GM18526 (cell line): ENCODE measurements around the gene ECHS1.

Experiments
- POLR2A ChIP-seq: IDR thresholded peaks from 3 replicates; pipeline ENCODE4 v1.6.1; 2011; ENCODE audit not compliant: insufficient read length; ENCODE audit errors: extremely low read depth

Gene ECHS1

GRCh38 chr10:133356549-133357284 lies 16.4 kb downstream of the ECHS1 start:
- no peak for TF ChIP-seq POLR2A

GRCh38 chr10:133355991-133356390 lies 17.2 kb downstream of the ECHS1 start:
- no peak for TF ChIP-seq POLR2A

GRCh38 chr10:133355266-133355665 lies 17.9 kb downstream of the ECHS1 start:
- no peak for TF ChIP-seq POLR2A

- TF ChIP-seq POLR2A = no peak
Observed at GRCh38 chr10:133354672-133355240, 18.4 kb downstream of the ECHS1 start.

- no peak for TF ChIP-seq POLR2A
Observed at GRCh38 chr10:133353988-133354605, 19.1 kb downstream of the ECHS1 start.

GRCh38 chr10:133353202-133353959 lies 19.8 kb downstream of the ECHS1 start:
- no peak for TF ChIP-seq POLR2A

GRCh38 chr10:133351408-133352318 lies 21.5 kb downstream of the ECHS1 start:
- no peak for TF ChIP-seq POLR2A

- no peak for TF ChIP-seq POLR2A
Observed at GRCh38 chr10:133350950-133351329, 22.2 kb downstream of the ECHS1 start.

- no peak for TF ChIP-seq POLR2A
Observed at GRCh38 chr10:133350283-133350949, 22.7 kb downstream of the ECHS1 start.

- no peak for TF ChIP-seq POLR2A
Observed at GRCh38 chr10:133349577-133350011, 23.6 kb downstream of the ECHS1 start.

GRCh38 chr10:133349160-133349568 lies 24.0 kb downstream of the ECHS1 start:
- no peak for TF ChIP-seq POLR2A

GRCh38 chr10:133347710-133348517 lies 25.2 kb downstream of the ECHS1 start:
- TF ChIP-seq POLR2A = no peak

GRCh38 chr10:133346413-133346812 lies 26.7 kb downstream of the ECHS1 start:
- no peak for TF ChIP-seq POLR2A
